ENCODE data around the gene CDH23.
"Not testable (repeated sequence)": the region's sequence is repeated elsewhere in the genome, so short reads cannot be mapped to it uniquely, and the experiment has no call there.

The CDH23 gene

GRCh38 chr10:71396711-71397295 lies at the start of gene CDH23:
Gene CDH23, plus strand, starts transcription at chr10:71396920. Its CDS starts 42,912 bp downstream, at chr10:71439832.
- peak in 14 of 56 donors; percentile 16 to 62 (median 46) for DNase-seq

- DNase-seq = no peak
Observed at GRCh38 chr10:71347587-71348395, 48.9 kb upstream of the CDH23 start.

DNA sequence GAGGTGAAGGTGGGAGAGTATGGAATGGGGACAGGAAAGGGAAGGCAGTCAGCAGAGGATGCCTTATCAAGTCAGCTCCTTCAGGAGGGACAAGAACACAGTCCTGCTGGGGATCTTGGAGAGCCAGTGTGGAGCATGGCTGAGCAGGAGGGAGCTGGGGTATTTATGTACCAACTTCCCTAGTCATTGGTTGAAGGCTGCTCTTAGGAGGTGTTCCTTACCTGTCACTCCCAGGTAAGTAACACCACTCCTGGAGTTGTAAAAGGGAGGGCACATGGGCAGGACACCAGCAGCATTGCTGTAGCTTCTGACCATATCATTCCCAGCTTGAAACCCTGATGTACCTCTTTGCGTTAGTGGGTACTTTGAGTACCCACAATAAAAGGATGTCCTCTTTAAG lies 47.9 kb upstream of the CDH23 start:
- DNase-seq = no peak

- DNase-seq = no peak
Observed at GRCh38 chr10:71349406-71349805, 47.3 kb upstream of the CDH23 start.

DNA sequence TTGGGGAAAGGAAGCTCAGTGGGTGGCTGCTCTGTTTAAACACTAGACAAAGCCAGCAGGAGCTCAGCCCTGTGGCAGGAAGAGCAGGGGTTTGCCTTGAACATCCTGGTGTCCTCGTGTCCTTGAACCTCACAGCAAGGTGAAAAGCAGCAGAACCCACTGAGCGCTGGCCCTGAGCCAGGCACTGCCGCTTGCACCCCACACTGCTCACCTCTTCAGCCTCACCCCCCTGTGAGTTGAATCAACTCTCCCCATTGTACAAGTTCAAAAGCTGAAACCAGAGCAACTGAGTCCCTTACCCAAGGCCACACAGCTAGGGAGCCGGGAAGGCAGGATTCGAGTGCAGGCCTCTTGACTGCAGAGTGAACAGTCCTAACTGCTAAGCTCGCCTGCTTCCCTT lies 45.6 kb upstream of the CDH23 start:
- DNase-seq = no peak

- DNase-seq = peak in 8 of 56 donors; percentile 6 to 46 (median 18)
Observed at GRCh38 chr10:71351628-71352319, 44.9 kb upstream of the CDH23 start.

GRCh38 chr10:71353639-71354038 lies 43.1 kb upstream of the CDH23 start:
- no peak for DNase-seq

DNA sequence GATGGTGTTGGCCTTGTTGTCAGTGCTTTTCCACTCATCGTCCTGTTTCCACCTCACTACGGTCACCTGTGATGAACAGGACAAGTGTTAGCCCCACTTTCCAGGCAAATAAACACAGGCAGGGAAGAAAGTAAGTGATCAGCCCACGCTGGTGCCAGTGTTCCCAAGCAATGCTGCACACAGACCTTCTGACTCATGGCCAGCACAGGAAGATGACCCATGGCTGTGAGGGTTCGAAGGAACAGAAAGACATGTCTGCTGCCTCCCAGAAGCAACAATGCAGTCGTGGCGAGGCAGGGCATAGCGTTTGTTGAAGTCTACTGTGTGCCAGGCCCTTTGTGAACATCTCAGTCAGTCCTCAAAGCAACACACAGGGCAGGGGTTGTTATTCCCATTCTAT lies 41.9 kb upstream of the CDH23 start:
- no peak for DNase-seq

- no peak for DNase-seq
Observed at GRCh38 chr10:71355886-71356285, 40.8 kb upstream of the CDH23 start.

- no peak for DNase-seq
Observed at GRCh38 chr10:71357792-71358265, 38.9 kb upstream of the CDH23 start.

DNA sequence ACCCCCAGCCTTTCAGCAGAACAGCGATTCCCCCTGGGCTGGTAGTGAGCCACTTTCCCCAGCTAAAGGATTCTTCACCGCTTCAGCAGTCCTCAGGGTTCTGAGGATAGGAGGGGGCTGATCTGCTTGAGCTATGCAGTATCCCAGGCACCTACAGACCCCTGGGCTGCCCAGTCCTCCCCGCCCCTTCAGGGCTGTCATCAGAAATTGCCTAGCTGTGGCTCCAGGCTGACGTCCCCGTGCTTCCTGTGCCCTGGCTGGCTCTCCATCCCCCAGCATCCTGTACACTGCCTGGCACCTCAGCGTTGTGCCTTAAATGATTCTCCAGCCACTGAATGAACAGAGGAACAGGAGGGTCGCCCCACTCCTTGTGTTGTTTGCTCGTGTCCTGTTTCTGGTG lies 38.4 kb upstream of the CDH23 start:
- DNase-seq = no peak

GRCh38 chr10:71358906-71359305 lies 37.8 kb upstream of the CDH23 start:
- DNase-seq = not testable (repeated sequence)

DNA sequence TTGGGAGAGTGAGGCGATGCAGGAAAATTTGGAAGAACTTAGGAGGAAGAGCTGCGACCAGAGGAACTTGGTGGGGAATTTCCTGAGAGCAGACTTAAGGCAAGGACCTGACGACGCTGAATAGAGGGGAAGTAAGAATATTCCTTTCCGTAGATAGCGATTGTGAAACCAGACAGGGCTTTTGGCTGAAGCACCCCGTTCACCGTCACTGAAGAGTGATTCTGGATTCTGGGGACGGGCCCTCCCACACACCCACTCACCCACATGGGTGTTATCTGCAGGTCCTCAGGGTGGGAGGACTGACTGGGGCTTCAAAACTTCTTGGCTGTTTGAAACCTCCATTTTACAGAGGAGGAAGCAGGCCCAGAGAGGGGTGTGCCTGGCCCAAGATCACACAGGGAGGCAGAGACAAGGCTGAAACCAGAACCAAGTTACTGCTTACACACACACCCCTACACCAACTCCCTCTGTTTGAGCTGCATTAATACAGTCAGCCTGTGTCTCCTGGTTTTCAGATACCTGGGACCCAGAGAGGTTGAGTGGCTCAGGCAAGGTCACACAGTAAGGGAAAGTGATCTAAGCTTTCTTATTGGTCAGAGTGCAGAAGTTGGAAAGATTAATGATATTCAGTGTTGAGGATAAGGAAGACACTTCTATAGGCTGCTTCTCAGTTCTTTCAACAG lies 37.2 kb upstream of the CDH23 start:
- DNase-seq = peak in 7 of 56 donors; percentile 14 to 34 (median 17)

- DNase-seq = no peak
Observed at GRCh38 chr10:71360735-71361134, 36.0 kb upstream of the CDH23 start.

DNA sequence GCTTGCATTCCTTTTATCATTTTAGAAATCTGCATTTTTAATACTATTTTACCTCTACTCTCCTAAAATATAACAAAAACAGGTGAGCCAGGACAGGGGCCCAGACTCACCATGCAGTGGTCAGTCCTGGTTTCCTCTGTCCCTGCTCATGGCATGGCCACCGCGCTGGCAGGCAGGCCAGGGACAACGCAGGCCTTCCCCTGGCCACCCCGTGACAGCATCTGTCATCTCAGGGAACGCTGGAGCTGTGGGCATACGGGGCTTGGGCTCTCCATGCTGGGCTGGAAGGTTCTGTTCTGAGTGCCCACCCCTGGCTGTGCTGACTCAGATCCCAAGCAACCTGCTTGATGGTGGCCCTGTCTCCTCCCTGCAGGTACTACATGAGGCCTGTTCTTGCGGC lies 35.1 kb upstream of the CDH23 start:
- no peak for DNase-seq

DNA sequence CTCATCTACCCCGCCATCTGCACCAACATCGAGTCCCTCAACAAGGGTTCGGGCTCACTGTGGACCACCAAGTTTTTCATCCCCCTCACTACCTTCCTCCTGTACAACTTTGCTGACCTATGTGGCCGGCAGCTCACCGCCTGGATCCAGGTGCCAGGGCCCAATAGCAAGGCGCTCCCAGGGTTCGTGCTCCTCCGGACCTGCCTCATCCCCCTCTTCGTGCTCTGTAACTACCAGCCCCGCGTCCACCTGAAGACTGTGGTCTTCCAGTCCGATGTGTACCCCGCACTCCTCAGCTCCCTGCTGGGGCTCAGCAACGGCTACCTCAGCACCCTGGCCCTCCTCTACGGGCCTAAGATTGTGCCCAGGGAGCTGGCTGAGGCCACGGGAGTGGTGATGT lies 34.6 kb upstream of the CDH23 start:
- DNase-seq = no peak

DNA sequence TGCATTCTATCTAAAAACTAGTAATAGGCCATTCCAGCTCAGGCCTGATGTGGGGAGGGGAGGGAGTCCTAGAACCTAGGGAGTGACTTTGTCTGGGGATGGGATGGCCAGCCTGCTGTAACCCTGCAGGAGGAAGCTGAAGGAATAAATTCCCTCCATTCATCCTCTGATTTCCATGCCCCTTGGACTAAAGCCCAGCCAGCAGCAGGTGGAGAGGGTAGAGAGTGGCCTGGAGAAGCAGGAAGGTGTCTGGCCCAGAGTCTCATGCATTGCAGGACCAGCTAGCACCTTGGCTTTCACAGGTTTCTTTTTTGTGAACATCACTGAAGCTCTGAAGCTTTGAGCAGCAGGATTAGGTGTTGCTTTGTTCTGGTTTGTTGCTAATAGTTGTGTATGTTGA lies 32.8 kb upstream of the CDH23 start:
- DNase-seq = no peak

- no peak for DNase-seq
Observed at GRCh38 chr10:71365366-71365765, 31.4 kb upstream of the CDH23 start.

DNA sequence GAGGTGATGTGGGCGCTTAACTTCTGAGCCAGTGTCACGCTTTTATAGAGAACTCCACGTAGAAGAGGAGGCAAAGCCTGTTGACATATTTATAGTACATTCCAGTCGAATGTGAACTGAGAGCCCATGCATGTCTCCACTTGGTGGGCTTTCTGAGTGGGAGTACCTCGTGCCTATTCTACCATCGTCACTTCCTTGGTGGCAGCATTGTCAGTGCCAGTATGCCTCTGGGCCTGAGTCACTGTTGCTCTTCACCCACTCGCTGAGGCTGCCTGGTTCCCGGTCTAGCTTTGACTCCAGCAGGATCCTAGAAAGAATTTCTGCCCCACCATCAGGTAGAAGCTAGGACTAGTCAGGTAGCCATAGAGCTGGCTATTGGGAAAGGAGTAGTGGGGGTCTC lies 30.0 kb upstream of the CDH23 start:
- no peak for DNase-seq

GRCh38 chr10:71367271-71367670 lies 29.4 kb upstream of the CDH23 start:
- DNase-seq = no peak

DNA sequence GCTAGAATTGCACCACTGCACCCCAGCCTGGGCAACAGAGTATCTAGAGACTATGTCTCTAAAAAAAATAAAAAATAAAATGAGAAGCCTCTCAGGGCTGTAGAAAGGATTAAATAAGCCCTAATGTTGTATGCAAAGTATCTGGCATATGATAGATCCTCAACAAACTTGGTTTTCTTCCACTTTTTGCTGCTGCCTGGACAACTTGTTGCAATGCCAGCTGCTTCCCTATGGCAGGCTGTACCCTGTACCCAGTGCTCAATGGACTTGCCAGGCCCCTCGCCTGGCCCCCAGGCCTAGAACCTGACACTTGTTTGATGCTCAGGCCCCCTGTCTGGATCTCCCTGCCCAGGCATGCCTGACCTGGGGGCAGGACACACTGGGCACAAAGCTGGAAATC lies 28.5 kb upstream of the CDH23 start:
- DNase-seq = no peak

GRCh38 chr10:71368643-71369042 lies 28.1 kb upstream of the CDH23 start:
- DNase-seq = no peak
